Iris pigment epithelial cell (primary cell): ENCODE data around the gene LCN6.

Experiments used
- DNase-seq: peaks from one replicate; pipeline ENCODE4 v3.0.0-alpha.2; 2011; ENCODE audit warnings: low read depth

Gene LCN6

GRCh38 chr9:136743639-136744211 lies 4.6 kb downstream of the LCN6 start:
- no peak for DNase-seq

GRCh38 chr9:136742591-136743391 lies 5.5 kb downstream of the LCN6 start, which contains the start of gene LCN10:
TSS of gene LCN10 (minus strand) at chr9:136742940. CDS start at chr9:136742903, 37 bp downstream.
- DNase-seq = no peak

- DNase-seq = no peak
These were observed 6.3 kb downstream of the LCN6 start for GRCh38 chr9:136741883-136742571.

- no peak for DNase-seq
These were observed 7.1 kb downstream of the LCN6 start for GRCh38 chr9:136740971-136741882.

- no peak for DNase-seq
These were observed 7.8 kb downstream of the LCN6 start for GRCh38 chr9:136740491-136740890.

GRCh38 chr9:136740069-136740468 lies 8.3 kb downstream of the LCN6 start:
- no peak for DNase-seq

GRCh38 chr9:136739509-136739908 lies 8.8 kb downstream of the LCN6 start:
- no peak for DNase-seq

GRCh38 chr9:136738960-136739359 lies 9.4 kb downstream of the LCN6 start:
- no peak for DNase-seq

GRCh38 chr9:136735812-136736480 lies 12.4 kb downstream of the LCN6 start:
- no peak for DNase-seq

- DNase-seq = no peak
These were observed 13.4 kb downstream of the LCN6 start for GRCh38 chr9:136734837-136735496.

GRCh38 chr9:136733611-136734010 lies 14.7 kb downstream of the LCN6 start:
- DNase-seq = no peak

- DNase-seq = no peak
These were observed 15.7 kb downstream of the LCN6 start for GRCh38 chr9:136732444-136733178.

GRCh38 chr9:136729926-136730325 lies 18.4 kb downstream of the LCN6 start:
- DNase-seq = no peak

GRCh38 chr9:136729144-136729543 lies 19.2 kb downstream of the LCN6 start:
- DNase-seq = no peak

GRCh38 chr9:136728548-136729123 lies 19.7 kb downstream of the LCN6 start:
- peak; percentile 28 for DNase-seq

GRCh38 chr9:136728080-136728547 lies 20.2 kb downstream of the LCN6 start:
- peak; percentile 87 for DNase-seq

- DNase-seq = peak; percentile 39
These were observed 21.6 kb downstream of the LCN6 start for GRCh38 chr9:136726631-136727191.

- DNase-seq = peak; percentile 24
These were observed 22.2 kb downstream of the LCN6 start for GRCh38 chr9:136726118-136726517.

GRCh38 chr9:136725612-136726011 lies 22.7 kb downstream of the LCN6 start:
- peak; percentile 89 for DNase-seq
